DOHH2 (cell line): Measurements from ENCODE around the gene ITGA8.

Source experiments
- EZH2phosphoT487 ChIP-seq: fragments of 200-600 bp; sonication (generic); IDR thresholded peaks from 2 replicates; pipeline ENCODE4 v1.6.1; 2017; ENCODE audit warnings: borderline replicate concordance, mild to moderate bottlenecking, antibody characterized with exemption, low read length, moderate library complexity, mixed read lengths
- TF ChIP-seq, protein P1 (sequence below): fragments of 200-600 bp; sonication (generic); IDR thresholded peaks from one replicate; pipeline ENCODE4 v1.5.1; 2014; ENCODE audit warnings: antibody characterized with exemption, mild to moderate bottlenecking, low read depth, low read length; ENCODE audit not compliant: poor library complexity, severe bottlenecking

DNA sequence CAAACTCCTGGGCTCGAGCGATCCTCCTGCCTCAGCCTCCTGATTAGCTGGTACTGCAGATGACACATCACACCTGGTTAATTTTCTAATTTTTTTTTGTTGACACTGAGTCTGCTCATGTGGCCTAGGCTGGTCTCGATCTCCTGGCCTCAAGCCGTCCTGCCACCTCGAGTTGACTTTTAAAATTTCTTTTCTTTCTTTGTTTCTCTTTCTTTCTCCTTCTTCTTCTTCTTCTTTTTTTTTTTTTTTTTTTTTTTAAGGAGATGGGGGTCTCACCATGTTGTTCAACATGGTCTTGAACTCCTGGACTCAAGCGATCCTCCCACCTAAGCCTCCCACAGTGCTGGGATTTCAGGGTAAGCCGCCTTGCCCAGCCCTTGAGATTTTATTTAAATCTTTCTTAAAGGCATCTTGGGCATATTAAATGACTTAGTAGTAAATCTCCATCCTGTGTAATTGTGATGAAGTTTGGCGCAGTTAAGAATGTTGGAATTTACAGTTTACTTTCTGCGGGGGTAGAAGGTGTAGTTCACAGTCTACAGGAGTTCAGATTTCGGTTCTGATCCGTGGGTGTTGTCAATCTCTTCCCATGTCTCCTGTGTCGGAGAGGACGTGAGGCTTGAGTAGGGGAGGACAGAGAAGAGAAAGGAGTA, 1.0 kb upstream of the ITGA8 start:
- TF ChIP-seq EZH2phosphoT487 = no peak
- TF ChIP-seq, protein P1, sequence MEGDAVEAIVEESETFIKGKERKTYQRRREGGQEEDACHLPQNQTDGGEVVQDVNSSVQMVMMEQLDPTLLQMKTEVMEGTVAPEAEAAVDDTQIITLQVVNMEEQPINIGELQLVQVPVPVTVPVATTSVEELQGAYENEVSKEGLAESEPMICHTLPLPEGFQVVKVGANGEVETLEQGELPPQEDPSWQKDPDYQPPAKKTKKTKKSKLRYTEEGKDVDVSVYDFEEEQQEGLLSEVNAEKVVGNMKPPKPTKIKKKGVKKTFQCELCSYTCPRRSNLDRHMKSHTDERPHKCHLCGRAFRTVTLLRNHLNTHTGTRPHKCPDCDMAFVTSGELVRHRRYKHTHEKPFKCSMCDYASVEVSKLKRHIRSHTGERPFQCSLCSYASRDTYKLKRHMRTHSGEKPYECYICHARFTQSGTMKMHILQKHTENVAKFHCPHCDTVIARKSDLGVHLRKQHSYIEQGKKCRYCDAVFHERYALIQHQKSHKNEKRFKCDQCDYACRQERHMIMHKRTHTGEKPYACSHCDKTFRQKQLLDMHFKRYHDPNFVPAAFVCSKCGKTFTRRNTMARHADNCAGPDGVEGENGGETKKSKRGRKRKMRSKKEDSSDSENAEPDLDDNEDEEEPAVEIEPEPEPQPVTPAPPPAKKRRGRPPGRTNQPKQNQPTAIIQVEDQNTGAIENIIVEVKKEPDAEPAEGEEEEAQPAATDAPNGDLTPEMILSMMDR = no peak
